GM12878 (cell line): Measurements from ENCODE around the gene HES7. TPM values are rescaled to one million over a fixed set of nuclear protein-coding genes. Genes with fewer than 3 reads are reported as not detected.

Experiments used
- BACH1 ChIP-seq: fragments of 450-650 bp; IDR thresholded peaks from 2 replicates; pipeline ENCODE4 v1.6.1; 2017; ENCODE audit warnings: mild to moderate bottlenecking, borderline replicate concordance
- BHLHE40 ChIP-seq, 2 experiments: fragments of 450-650 bp in 1 of 2; IDR thresholded peaks; 2 replicates each; pipeline ENCODE4 v1.6.1; 2011 to 2017; ENCODE audit warnings: low read depth in 2 of 2, borderline replicate concordance in 1 of 2, improper control_type of control experiment in 1 of 2, low read length in 1 of 2, mild to moderate bottlenecking in 1 of 2
- CBFB ChIP-seq: IDR thresholded peaks from 2 replicates; pipeline ENCODE4 v1.6.1; 2016; ENCODE audit warnings: antibody characterized with exemption, low read depth
- CHD2 ChIP-seq: IDR thresholded peaks from 2 replicates; pipeline ENCODE4 v1.6.1; 2011; ENCODE audit warnings: low read depth, low read length, improper control_type of control experiment, borderline replicate concordance
- CTCF ChIP-seq, 3 experiments: IDR thresholded peaks in 2 of 3; conservative IDR thresholded peaks in 1 of 3; 2 replicates each; pipeline ENCODE4 v1.5.1; 2011; ENCODE audit warnings: low read depth in 3 of 3, low read length in 3 of 3, mild to moderate bottlenecking in 3 of 3, control low read depth in 2 of 3, moderate library complexity in 2 of 3, inconsistent platforms in 1 of 3, mixed read lengths in 1 of 3; ENCODE audit not compliant: control insufficient read depth in 2 of 3, insufficient read depth in 1 of 3; ENCODE audit errors: extremely low read depth in 1 of 3
- ELK1 ChIP-seq: IDR thresholded peaks from 2 replicates; pipeline ENCODE4 v1.6.1; 2012; ENCODE audit warnings: low read depth, low read length, improper control_type of control experiment
- ETV6 ChIP-seq, 2 experiments: fragments of 450-650 bp in 1 of 2; IDR thresholded peaks in 1 of 2; conservative IDR thresholded peaks in 1 of 2; 2 replicates each; pipeline ENCODE4 v1.6.1; 2014; ENCODE audit warnings: antibody characterized with exemption in 1 of 2, borderline replicate concordance in 1 of 2, low read depth in 1 of 2, mild to moderate bottlenecking in 1 of 2, moderate library complexity in 1 of 2
- FOXK2 ChIP-seq: fragments of 450-650 bp; IDR thresholded peaks from 2 replicates; pipeline ENCODE4 v1.6.1; 2017; ENCODE audit warnings: mild to moderate bottlenecking, moderate library complexity
- HDGF ChIP-seq: fragments of 450-650 bp; IDR thresholded peaks from 2 replicates; pipeline ENCODE4 v1.6.1; 2016; ENCODE audit warnings: antibody characterized with exemption
- IRF3 ChIP-seq: fragments of 450-650 bp; IDR thresholded peaks from 2 replicates; pipeline ENCODE4 v1.6.1; 2014; ENCODE audit warnings: mild to moderate bottlenecking
- MEF2A ChIP-seq: IDR thresholded peaks from 2 replicates; pipeline ENCODE4 v1.6.1; 2011; ENCODE audit warnings: low read depth, mild to moderate bottlenecking, low read length, moderate library complexity; ENCODE audit not compliant: insufficient read depth
- MXI1 ChIP-seq: fragments of 150-350 bp; IDR thresholded peaks from 2 replicates; pipeline ENCODE4 v1.6.1; 2011; ENCODE audit warnings: low read depth, mild to moderate bottlenecking, inconsistent platforms, low read length, improper control_type of control experiment
- MYC ChIP-seq: IDR thresholded peaks from 2 replicates; pipeline ENCODE4 v1.6.1; 2011; ENCODE audit warnings: mild to moderate bottlenecking, low read length, moderate library complexity, inconsistent platforms; ENCODE audit not compliant: insufficient read depth, insufficient replicate concordance, insufficient read length, severe bottlenecking
- NFIC ChIP-seq: IDR thresholded peaks from 2 replicates; pipeline ENCODE4 v1.6.1; 2012; ENCODE audit warnings: low read depth, mild to moderate bottlenecking, inconsistent platforms, low read length, moderate library complexity
- RB1 ChIP-seq: fragments of 450-650 bp; formaldehyde crosslinking; IDR thresholded peaks from 2 replicates; pipeline ENCODE4 v1.6.1; 2017; ENCODE audit warnings: mild to moderate bottlenecking, borderline replicate concordance
- RBBP5 ChIP-seq: fragments of 200-600 bp; sonication (generic); conservative IDR thresholded peaks from 2 replicates; pipeline ENCODE4 v1.6.1; 2016
- RELA ChIP-seq: fragments of 450-650 bp; IDR thresholded peaks from 2 replicates; pipeline ENCODE4 v1.8.0; 2014; ENCODE audit warnings: borderline replicate concordance; ENCODE audit not compliant: partially characterized antibody
- RFX5 ChIP-seq: IDR thresholded peaks from 2 replicates; pipeline ENCODE4 v1.6.1; 2011; ENCODE audit warnings: low read depth, low read length, improper control_type of control experiment
- SIN3A ChIP-seq: IDR thresholded peaks from 2 replicates; pipeline ENCODE4 v1.6.1; 2012; ENCODE audit warnings: low read depth, low read length, improper control_type of control experiment
- SMC3 ChIP-seq: IDR thresholded peaks from 2 replicates; pipeline ENCODE4 v1.6.1; 2011; ENCODE audit warnings: low read length, improper control_type of control experiment, borderline replicate concordance
- STAT3 ChIP-seq: IDR thresholded peaks from 2 replicates; pipeline ENCODE4 v1.6.1; 2011; ENCODE audit warnings: low read depth, low read length, improper control_type of control experiment
- TAF1 ChIP-seq: IDR thresholded peaks from 2 replicates; pipeline ENCODE4 v1.6.1; 2011; ENCODE audit warnings: mild to moderate bottlenecking, low read depth, low read length, borderline replicate concordance
- TCF12 ChIP-seq: IDR thresholded peaks from 2 replicates; pipeline ENCODE4 v1.6.1; 2011; ENCODE audit warnings: low read depth, mild to moderate bottlenecking, low read length
- ZBTB4 ChIP-seq: fragments of 450-650 bp; formaldehyde crosslinking; IDR thresholded peaks from 2 replicates; pipeline ENCODE4 v1.4.0; 2022; ENCODE audit warnings: mild to moderate bottlenecking, moderate library complexity
- ZNF274 ChIP-seq: IDR thresholded peaks from one replicate; pipeline ENCODE4 v1.8.0; 2011; ENCODE audit not compliant: insufficient read length, insufficient read depth
- polyA plus RNA-seq, 11 experiments: library from polyadenylated mRNA; depleted of rRNA in 4 of 11; unstranded in 6 of 11; stranded (reverse) in 5 of 11; fragments of >200 nt; fragmentation: Nextera tagmentation in 4 of 11; fragmentation: Illumina TruSeq in 1 of 11; extraction: Ambion mirVana in 4 of 11; extraction: Trizol in 1 of 11; gene quantifications; 1 replicate in 1 of 11; 2 replicates in 10 of 11; pipeline versions ENCODE4 v1.2.1 to v1.2.3, GENCODE V29; 2011 to 2016; ENCODE audit warnings: inconsistent platforms in 2 of 11, missing spikeins in 2 of 11, low read depth in 1 of 11
- total RNA-seq, 4 experiments: library from RNA; depleted of rRNA in 3 of 4; stranded (reverse); fragments of >200 nt in 3 of 4; fragmentation: Illumina TruSeq in 1 of 4; extraction: Trizol in 1 of 4; gene quantifications; 2 replicates each; pipeline versions ENCODE4 v1.2.1 to v1.2.3, GENCODE V29; 2013 to 2021

Gene HES7
- total and polyA plus RNA-seq, 10 of the 15 experiments (the other 5 are each of a cell fraction or from before 2014, with no cell fraction given): 0.07 to 1.3 (median 0.63) TPM; not detected in 4

GRCh38 chr17:8138374-8138671 lies 14.4 kb upstream of the HES7 start (continued):
- TF ChIP-seq ELK1: no peak
- no peak for TF ChIP-seq TCF12
- TF ChIP-seq ETV6 (conservative IDR thresholded peaks at IDR 0.05 in 1 of 2, IDR thresholded peaks at IDR 0.05 in 1 of 2; ENCODE audit: borderline replicate concordance in 1 of 2, low read depth in 1 of 2): no peak
- no peak for TF ChIP-seq RFX5
- no peak for TF ChIP-seq STAT3
- 0 out of 2 replicates have a peak, but pooled peaks have one; percentile 3 for TF ChIP-seq TAF1
- TF ChIP-seq MEF2A: no peak
- TF ChIP-seq ZBTB4 (CRISPR knock-in tag): no peak
- no peak for TF ChIP-seq SIN3A
- TF ChIP-seq RBBP5: no peak
- TF ChIP-seq RELA: no peak
- TF ChIP-seq NFIC: no peak
- TF ChIP-seq BHLHE40 (IDR thresholded peaks at IDR 0.05; ENCODE audit: borderline replicate concordance in 1 of 2, low read depth in 2 of 2, low read length in 1 of 2): no peak
- no peak for TF ChIP-seq CTCF (IDR thresholded peaks at IDR 0.05 in 2 of 3, conservative IDR thresholded peaks at IDR 0.05 in 1 of 3; ENCODE audit: control insufficient read depth in 2 of 3, extremely low read depth in 1 of 3, insufficient read depth in 1 of 3, low read depth in 3 of 3, low read length in 3 of 3)
- no peak for TF ChIP-seq MYC
- TF ChIP-seq IRF3: no peak
- TF ChIP-seq HDGF: 0 out of 2 replicates have a peak, but pooled peaks have one; percentile 20
- no peak for TF ChIP-seq RB1
- TF ChIP-seq FOXK2: no peak
- no peak for TF ChIP-seq MXI1
- 0 out of 2 replicates have a peak, but pooled peaks have one; percentile 9 for TF ChIP-seq BACH1
- no peak for TF ChIP-seq CBFB
- no peak for TF ChIP-seq SMC3
- TF ChIP-seq CHD2: no peak
- TF ChIP-seq ZNF274: no peak
